ACC112 (cell line): Measurements from ENCODE around the gene ZNF628.

Experiments
- H2AFZ ChIP-seq: fragments of 200-600 bp; sonication (generic); one replicate; pipeline ENCODE4 v1.6.0; 2017; ENCODE audit warnings: antibody characterized with exemption, low read length; ENCODE audit not compliant: unreplicated experiment
- H3K27ac ChIP-seq: fragments of 200-600 bp; sonication (generic); 2 replicates; pipeline ENCODE4 v1.5.1; 2014; ENCODE audit warnings: low read depth, mild to moderate bottlenecking, antibody characterized with exemption, low read length, moderate library complexity
- H3K27me3 ChIP-seq: fragments of 200-600 bp; sonication (generic); 2 replicates; pipeline ENCODE4 v1.6.1; 2014; ENCODE audit warnings: mild to moderate bottlenecking, antibody characterized with exemption, low read length, moderate library complexity, mixed read lengths; ENCODE audit not compliant: insufficient read depth
- H3K36me3 ChIP-seq: fragments of 200-600 bp; sonication (generic); 2 replicates; pipeline ENCODE4 v1.6.1; 2016; ENCODE audit warnings: mild to moderate bottlenecking, antibody characterized with exemption, low read length, moderate library complexity, mixed read lengths; ENCODE audit not compliant: insufficient read depth
- H3K4me1 ChIP-seq: fragments of 200-600 bp; sonication (generic); one replicate; pipeline ENCODE4 v1.6.1; 2016; ENCODE audit warnings: low read length, mixed read lengths; ENCODE audit not compliant: insufficient read depth, unreplicated experiment, control insufficient read depth
- H3K4me3 ChIP-seq: fragments of 200-600 bp; sonication (generic); 2 replicates; pipeline ENCODE4 v1.5.1; 2014; ENCODE audit warnings: mild to moderate bottlenecking, low read depth, low read length
- H3K79me2 ChIP-seq: fragments of 200-600 bp; sonication (generic); one replicate; pipeline ENCODE4 v1.6.0; 2016; ENCODE audit warnings: low read length; ENCODE audit not compliant: control insufficient read depth, unreplicated experiment, insufficient read depth

The ZNF628 gene

GRCh38 chr19:55527197-55528029 lies 51.0 kb downstream of the ZNF628 start:
- H3K4me1 ChIP-seq: no peaks in the 10 kb centered on the region
- H3K4me3 ChIP-seq: no peak overlapping the region
- H3K27me3 ChIP-seq: no peaks in the 10 kb centered on the region; the same call in 1 of the 2 replicates
- no peak overlapping the region for H3K27ac ChIP-seq
- no peaks in the 10 kb centered on the region for H3K36me3 ChIP-seq
- H3K79me2 ChIP-seq: no peaks in the 10 kb centered on the region
- H2AFZ ChIP-seq: no peak overlapping the region

- H3K4me3 ChIP-seq: no peak overlapping the region
- H3K79me2 ChIP-seq: no peaks in the 10 kb centered on the region
- no peaks in the 10 kb centered on the region for H3K36me3 ChIP-seq
- H3K27ac ChIP-seq: no peak overlapping the region
- H3K27me3 ChIP-seq: no peaks in the 10 kb centered on the region; the same call in 1 of the 2 replicates
- no peak overlapping the region for H2AFZ ChIP-seq
- no peaks in the 10 kb centered on the region for H3K4me1 ChIP-seq
Observed at GRCh38 chr19:55528030-55528803, 51.8 kb downstream of the ZNF628 start.

GRCh38 chr19:55529636-55530234 lies 53.3 kb downstream of the ZNF628 start:
- no peak overlapping the region for H3K4me3 ChIP-seq
- no peak overlapping the region for H3K27ac ChIP-seq
- H3K27me3 ChIP-seq: no peaks in the 10 kb centered on the region; the same call in 1 of the 2 replicates
- no peak overlapping the region for H2AFZ ChIP-seq
- H3K4me1 ChIP-seq: no peaks in the 10 kb centered on the region
- no peaks in the 10 kb centered on the region for H3K36me3 ChIP-seq
- H3K79me2 ChIP-seq: no peaks in the 10 kb centered on the region

- no peaks in the 10 kb centered on the region for H3K79me2 ChIP-seq
- H2AFZ ChIP-seq: no peak overlapping the region
- H3K27me3 ChIP-seq: no peaks in the 10 kb centered on the region; the same call in 1 of the 2 replicates
- no peak overlapping the region for H3K4me3 ChIP-seq
- no peaks in the 10 kb centered on the region for H3K36me3 ChIP-seq
- H3K27ac ChIP-seq: no peak overlapping the region
- no peaks in the 10 kb centered on the region for H3K4me1 ChIP-seq
Observed at GRCh38 chr19:55530996-55531395, 54.6 kb downstream of the ZNF628 start.
